ENCODE measurements around the gene SIRPG.
"Not testable (repeated sequence)": the region's sequence is repeated elsewhere in the genome, so short reads cannot be mapped to it uniquely, and the experiment has no call there.

Gene SIRPG

GRCh38 chr20:1661542-1662299 is 4.1 kb upstream of the SIRPG start:
- TF ChIP-seq POLR2A (IDR thresholded peaks at IDR 0.05; ENCODE audit: low read length) (no peak), GATA1 (IDR thresholded peaks at IDR 0.05; ENCODE audit: low read depth, low read length) (no peak)
- no peak for DNase-seq

GRCh38 chr20:1660246-1660645 is 2.7 kb upstream of the SIRPG start:
- TF ChIP-seq GATA1 (IDR thresholded peaks at IDR 0.05; ENCODE audit: low read depth, low read length) (no peak), POLR2A (IDR thresholded peaks at IDR 0.05; ENCODE audit: low read length) (no peak)
- DNase-seq, result no peak

DNA sequence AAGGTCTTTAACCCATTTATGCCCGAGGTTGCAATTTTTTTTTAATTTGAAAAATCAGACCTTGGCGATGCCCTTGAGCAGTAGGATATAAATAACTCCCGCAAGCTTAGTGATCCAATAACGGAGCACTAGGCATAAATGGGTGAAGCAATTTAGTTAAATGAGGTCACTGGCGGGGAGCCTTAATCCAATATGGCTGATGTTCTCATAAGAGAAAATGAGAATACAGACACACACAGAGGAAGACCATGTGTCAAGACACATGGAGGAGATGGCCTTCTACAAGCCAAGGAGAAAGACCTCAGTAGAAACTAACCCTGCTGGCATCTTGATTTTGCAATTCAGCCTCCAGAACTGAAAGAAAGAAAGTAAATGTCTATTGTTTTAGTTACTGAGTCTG is 735 bp downstream of the SIRPG start:
- TF ChIP-seq GATA1 (IDR thresholded peaks at IDR 0.05; ENCODE audit: low read depth, low read length) (no peak), POLR2A (IDR thresholded peaks at IDR 0.05; ENCODE audit: low read length) (no peak)
- no peak for DNase-seq

GRCh38 chr20:1654996-1655395 is 2.6 kb downstream of the SIRPG start:
- DNase-seq, result no peak
- TF ChIP-seq POLR2A (IDR thresholded peaks at IDR 0.05; ENCODE audit: low read length) (no peak), GATA1 (IDR thresholded peaks at IDR 0.05; ENCODE audit: low read depth, low read length) (no peak)

GRCh38 chr20:1652960-1653359 is 4.6 kb downstream of the SIRPG start:
- no peak for DNase-seq

DNA sequence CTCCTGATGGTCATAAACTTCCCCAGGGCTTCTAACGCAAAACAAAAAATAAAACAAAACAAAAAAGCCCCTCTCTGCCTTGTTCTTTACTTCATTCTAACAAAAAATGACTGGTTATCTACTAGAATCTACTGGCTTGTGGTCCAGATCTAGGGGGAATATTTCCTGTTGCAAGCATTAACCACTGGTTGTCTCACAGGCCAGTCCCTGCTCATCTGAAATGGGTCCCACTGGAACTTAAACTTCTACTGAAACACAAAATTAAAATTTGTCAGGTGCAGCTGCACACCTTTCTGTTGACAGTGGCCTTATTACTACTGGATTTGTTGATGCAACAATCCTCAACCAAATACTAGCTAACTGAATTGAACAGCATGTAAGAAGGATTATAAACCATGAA is 5.5 kb downstream of the SIRPG start:
- no peak for TF ChIP-seq GATA1 (IDR thresholded peaks at IDR 0.05; ENCODE audit: low read depth, low read length)
- TF ChIP-seq POLR2A (IDR thresholded peaks at IDR 0.05; ENCODE audit: low read length), result no peak
- no peak for DNase-seq

More at GRCh38 chr20:1652960-1653359, 4.6 kb downstream of the SIRPG start:
- TF ChIP-seq POLR2A (IDR thresholded peaks at IDR 0.05; ENCODE audit: low read length) (no peak), GATA1 (IDR thresholded peaks at IDR 0.05; ENCODE audit: low read depth, low read length) (no peak)

- DNase-seq, result no peak
- TF ChIP-seq POLR2A (IDR thresholded peaks at IDR 0.05; ENCODE audit: low read length) (no peak), GATA1 (IDR thresholded peaks at IDR 0.05; ENCODE audit: low read depth, low read length) (no peak)
Measured at GRCh38 chr20:1651268-1652058, 6.1 kb downstream of the SIRPG start.

DNA sequence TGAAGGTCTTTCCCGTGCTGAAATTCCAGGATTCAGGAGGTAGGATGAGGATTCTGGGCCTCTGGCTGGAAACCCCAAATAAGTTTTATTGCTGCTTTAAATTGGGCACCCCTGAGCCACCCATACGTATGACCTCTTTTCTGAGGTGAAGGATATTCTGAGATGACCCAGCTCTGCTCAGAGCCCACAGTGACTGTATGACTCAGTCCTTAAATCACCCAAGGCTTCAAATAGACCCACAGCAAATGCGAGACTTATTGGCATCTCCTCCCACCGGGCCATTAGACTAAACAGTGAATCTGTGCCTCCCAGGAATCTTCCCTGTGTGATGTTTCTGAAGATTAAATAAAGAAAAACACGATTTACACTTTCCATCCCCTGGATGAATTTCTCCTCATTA is 9.5 kb downstream of the SIRPG start:
- DNase-seq, result no peak

GRCh38 chr20:1646975-1647431 is 10.6 kb downstream of the SIRPG start:
- TF ChIP-seq POLR2A (IDR thresholded peaks at IDR 0.05; ENCODE audit: low read length) (no peak), GATA1 (IDR thresholded peaks at IDR 0.05; ENCODE audit: low read depth, low read length) (no peak)
- no peak for DNase-seq

More for the DNA sequence above, 9.5 kb downstream of the SIRPG start:
- TF ChIP-seq POLR2A (IDR thresholded peaks at IDR 0.05; ENCODE audit: low read length) (no peak), GATA1 (IDR thresholded peaks at IDR 0.05; ENCODE audit: low read depth, low read length) (no peak)

- TF ChIP-seq POLR2A (IDR thresholded peaks at IDR 0.05; ENCODE audit: low read length) (no peak), GATA1 (IDR thresholded peaks at IDR 0.05; ENCODE audit: low read depth, low read length) (no peak)
Measured at GRCh38 chr20:1644101-1644962, 13.2 kb downstream of the SIRPG start.

GRCh38 chr20:1638643-1639042 is 18.9 kb downstream of the SIRPG start:
- not testable (repeated sequence) for DNase-seq

More at GRCh38 chr20:1644101-1644962, 13.2 kb downstream of the SIRPG start:
- no peak for DNase-seq

- DNase-seq, result no peak
- TF ChIP-seq POLR2A (IDR thresholded peaks at IDR 0.05; ENCODE audit: low read length) (no peak), GATA1 (IDR thresholded peaks at IDR 0.05; ENCODE audit: low read depth, low read length) (no peak)
Measured at GRCh38 chr20:1637755-1638154, 19.8 kb downstream of the SIRPG start.

- DNase-seq, result no peak
- no peak for TF ChIP-seq POLR2A (IDR thresholded peaks at IDR 0.05; ENCODE audit: low read length)
- no peak for TF ChIP-seq GATA1 (IDR thresholded peaks at IDR 0.05; ENCODE audit: low read depth, low read length)
Measured at GRCh38 chr20:1637226-1637625, 20.4 kb downstream of the SIRPG start.

GRCh38 chr20:1636621-1637020 is 21.0 kb downstream of the SIRPG start:
- no peak for TF ChIP-seq POLR2A (IDR thresholded peaks at IDR 0.05; ENCODE audit: low read length)
- TF ChIP-seq GATA1 (IDR thresholded peaks at IDR 0.05; ENCODE audit: low read depth, low read length), result no peak
- no peak for DNase-seq

Data from erythroblast (primary cell).